Measurements from ENCODE around the gene BRCA1. TPM values are rescaled to one million over a fixed set of nuclear protein-coding genes. Genes with fewer than 3 reads are reported as not detected.

Gene BRCA1
- total RNA-seq, 2 experiments from 2014 or later: 1.2 to 1.3 TPM

GRCh38 chr17:43021741-43022512, 103.2 kb downstream of the BRCA1 start, which contains the start of gene VAT1:
TSS of gene VAT1 (minus strand) at chr17:43022385. CDS start at chr17:43022322, 63 bp downstream.
- TF ChIP-seq CTCF (IDR thresholded peaks at IDR 0.05): no peak
- peak within 1 kb of the TSS; percentile 70 for H3K27ac Mint-ChIP-seq
- ChIA-PET CTCF (interaction anchor here (1.4 kb wide), 1 partner anchor 24 kb away, joined by 4 read pairs; the partner anchor contains the start of gene RPL27), POLR2A (interaction anchor here (0.5 to 4.1 kb wide), 9 partner anchors 15 to 348 kb away, joined by 3 to 24 read pairs (median 5); partner anchors contain the start of genes IFI35, NBR1, RPL27 and TMEM106A)
- peaks cover 50% of the 10 kb centered on the region for H3K4me1 Mint-ChIP-seq (ENCODE audit: low read depth)
- no peaks in the 10 kb centered on the region for H3K36me3 Mint-ChIP-seq (ENCODE audit: low read depth)
- H3K27me3 Mint-ChIP-seq: no peaks in the 10 kb centered on the region
- no peaks in the 10 kb centered on the region for H3K9me3 Mint-ChIP-seq
- H3K36me3 ChIP-seq (ENCODE audit: insufficient read depth, low read length): no peaks in the 10 kb centered on the region
- H3K9me3 ChIP-seq (ENCODE audit: control insufficient read depth in 1 of 2, insufficient read depth in 1 of 2, low read length in 2 of 2): no peaks in the 10 kb centered on the region
- no peaks in the 10 kb centered on the region for H3K27me3 ChIP-seq (ENCODE audit: control insufficient read depth in 1 of 2, insufficient read depth in 2 of 2, low read length in 2 of 2)
- H3K4me3 ChIP-seq (ENCODE audit: low read length): peak within 1 kb of the TSS; percentile 78
- intact Hi-C loops (cut with DNase I, micrococcal nuclease): loop anchor here (1.0 to 10.0 kb wide), 6 partner anchors 15 to 365 kb away; partner anchors contain the start of genes IFI35 (in 2 of the 2), BRCA1 (in 1 of the 2), RPL27 (in 1 of the 2) and TMEM106A (in 1 of the 2)
- peaks cover 56% of the 10 kb centered on the region for H3K4me1 ChIP-seq (ENCODE audit: insufficient read depth, low read length)
- ATAC-seq (ENCODE audit: poor library complexity): peak; percentile 45
- peak within 1 kb of the TSS; percentile 93 for H3K4me3 Mint-ChIP-seq
- DNase-seq: peak; percentile 30 to 81 (median 58)
- H3K27ac ChIP-seq (ENCODE audit: low read depth in 1 of 2, low read length in 2 of 2): peak within 1 kb of the TSS in 1 of 2 donors; percentile 9

- H3K4me3 ChIP-seq (ENCODE audit: low read length): peak overlapping the region; percentile 78
- Mint-ChIP-seq H3K36me3 (ENCODE audit: low read depth) (peaks cover 6% of the 10 kb centered on the region), H3K27me3 (no peaks in the 10 kb centered on the region), H3K27ac (peak overlapping the region; percentile 70), H3K9me3 (no peaks in the 10 kb centered on the region), H3K4me3 (peak overlapping the region; percentile 93), H3K4me1 (ENCODE audit: low read depth) (peaks cover 50% of the 10 kb centered on the region)
- H3K36me3 ChIP-seq (ENCODE audit: insufficient read depth, low read length): peaks cover 5% of the 10 kb centered on the region
- peak in 11 of 14 experiments; percentile 20 to 76 (median 37) for DNase-seq
- TF ChIP-seq CTCF (IDR thresholded peaks at IDR 0.05): no peak
- peaks cover 56% of the 10 kb centered on the region for H3K4me1 ChIP-seq (ENCODE audit: insufficient read depth, low read length)
- ChIA-PET POLR2A (interaction anchor here (1.1 to 4.1 kb wide), 7 partner anchors 15 to 347 kb away, joined by 4 to 24 read pairs (median 9); partner anchors contain the start of genes IFI35, RPL27 and TMEM106A), CTCF (interaction anchor here (1.4 kb wide), 1 partner anchor 23 kb away, joined by 4 read pairs; the partner anchor contains the start of gene RPL27)
- intact Hi-C loops (cut with DNase I, micrococcal nuclease): loop anchor here (2.0 to 10.0 kb wide), 5 partner anchors 14 to 366 kb away; partner anchors contain the start of genes IFI35 (in 2 of the 2), BRCA1 (in 1 of the 2) and TMEM106A (in 1 of the 2)
- H3K9me3 ChIP-seq (ENCODE audit: control insufficient read depth in 1 of 2, insufficient read depth in 1 of 2, low read length in 2 of 2): no peaks in the 10 kb centered on the region
- no peak for ATAC-seq (ENCODE audit: poor library complexity)
- peak overlapping the region in 1 of 2 donors; percentile 9 for H3K27ac ChIP-seq (ENCODE audit: low read depth in 1 of 2, low read length in 2 of 2)
- no peaks in the 10 kb centered on the region for H3K27me3 ChIP-seq (ENCODE audit: control insufficient read depth in 1 of 2, insufficient read depth in 2 of 2, low read length in 2 of 2)
Observed at GRCh38 chr17:43020789-43021740, 104.1 kb downstream of the BRCA1 start.

All from CD4-positive, alpha-beta T cell (primary cell).